ENCODE data around the gene CCKAR. TPM values are rescaled to one million over a fixed set of nuclear protein-coding genes. Genes with fewer than 3 reads are reported as not detected.

CCKAR gene
- total and polyA plus RNA-seq, 10 of the 15 experiments (the other 5 are each of a cell fraction or from before 2014, with no cell fraction given): not detected

DNA sequence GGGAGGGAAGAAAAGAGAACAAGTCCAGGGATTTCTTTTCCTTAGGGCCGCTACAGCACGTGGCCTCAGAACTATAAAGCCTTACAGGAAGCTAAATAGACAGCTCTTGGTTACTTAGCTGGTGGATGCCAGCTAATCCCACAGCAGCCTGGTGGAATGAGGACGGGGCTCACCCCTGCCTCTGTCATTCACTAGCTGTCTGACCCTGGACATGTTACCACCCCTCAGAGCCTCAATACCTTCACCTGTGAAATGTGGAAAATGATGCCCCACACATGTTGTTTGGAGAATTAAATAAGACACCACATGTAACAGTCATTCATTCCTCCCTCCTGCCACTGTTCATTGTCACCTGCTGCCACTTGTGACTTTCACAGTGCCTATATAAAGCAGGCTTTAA is 15.7 kb downstream of the CCKAR start:
- CTCF ChIA-PET: interaction anchor here (0.5 to 1.0 kb wide), 4 partner anchors 12 to 535 kb away, joined by 3 read pairs; no protein-coding TSS in a partner anchor
- Histone ChIP-seq H3K4me1 (ENCODE audit: control insufficient read depth, insufficient read depth, low read length) (no peaks in the 10 kb centered on the region), H3K36me3 (ENCODE audit: control insufficient read depth in 2 of 2, insufficient read depth in 2 of 2, low read length in 1 of 2) (no peaks in the 10 kb centered on the region), H3K9me3 (replicated peaks; ENCODE audit: control insufficient read depth, insufficient read depth, low read length) (no peaks in the 10 kb centered on the region), H3K9ac (ENCODE audit: control insufficient read depth, insufficient read depth, low read length) (no peak overlapping the region), H3K4me3 (no peak overlapping the region), H3K27ac (ENCODE audit: control insufficient read depth, insufficient read depth) (no peak overlapping the region), H3K27me3 (replicated peaks in 1 of 2; ENCODE audit: control insufficient read depth in 2 of 2, insufficient read depth in 2 of 2, low read length in 1 of 2) (no peaks in the 10 kb centered on the region; a peak in 1 of 4 replicates), H4K20me1 (ENCODE audit: control insufficient read depth, insufficient read depth) (no peaks in the 10 kb centered on the region), H3K4me2 (ENCODE audit: control insufficient read depth, insufficient read depth) (no peak overlapping the region), H2AFZ (ENCODE audit: control insufficient read depth, low read depth, low read length) (no peak overlapping the region), H3K79me2 (ENCODE audit: control insufficient read depth, insufficient read depth, low read length) (no peaks in the 10 kb centered on the region)
- RAD21 ChIA-PET (ENCODE audit: unreplicated experiment): no interaction called here
- SMC1A ChIA-PET (ENCODE audit: uncharacterized antibody, unreplicated experiment): no interaction called here
- intact Hi-C loops (cut with micrococcal nuclease; ENCODE audit: unreplicated experiment) (no loop called here), in situ Hi-C loops (cut with MboI) (no loop called here)
- ATAC-seq: no peak
- WGBS (ENCODE audit: insufficient coverage, insufficient replicate concordance, low lambda C conversion rate, missing lambda C conversion rate): 0% methylated on average over 3 of the region's 3 CpGs
- POLR2A ChIA-PET: interaction anchor here (0.7 kb wide), 1 partner anchor 244 kb away, joined by 3 read pairs; no protein-coding TSS in a partner anchor
- no peak for DNase-seq (ENCODE audit: low read depth, low spot score)
- FAIRE-seq: no peak
- no TSS peak for BruUV-seq (replicated peaks)
- TF ChIP-seq RFX5 (IDR thresholded peaks at IDR 0.05; ENCODE audit: low read depth, low read length): no peak
- TF ChIP-seq, protein P1, sequence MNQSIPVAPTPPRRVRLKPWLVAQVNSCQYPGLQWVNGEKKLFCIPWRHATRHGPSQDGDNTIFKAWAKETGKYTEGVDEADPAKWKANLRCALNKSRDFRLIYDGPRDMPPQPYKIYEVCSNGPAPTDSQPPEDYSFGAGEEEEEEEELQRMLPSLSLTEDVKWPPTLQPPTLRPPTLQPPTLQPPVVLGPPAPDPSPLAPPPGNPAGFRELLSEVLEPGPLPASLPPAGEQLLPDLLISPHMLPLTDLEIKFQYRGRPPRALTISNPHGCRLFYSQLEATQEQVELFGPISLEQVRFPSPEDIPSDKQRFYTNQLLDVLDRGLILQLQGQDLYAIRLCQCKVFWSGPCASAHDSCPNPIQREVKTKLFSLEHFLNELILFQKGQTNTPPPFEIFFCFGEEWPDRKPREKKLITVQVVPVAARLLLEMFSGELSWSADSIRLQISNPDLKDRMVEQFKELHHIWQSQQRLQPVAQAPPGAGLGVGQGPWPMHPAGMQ (IDR thresholded peaks at IDR 0.05; ENCODE audit: borderline replicate concordance): no peak
- no peak for TF ChIP-seq RB1 (IDR thresholded peaks at IDR 0.05; ENCODE audit: borderline replicate concordance)

DNA sequence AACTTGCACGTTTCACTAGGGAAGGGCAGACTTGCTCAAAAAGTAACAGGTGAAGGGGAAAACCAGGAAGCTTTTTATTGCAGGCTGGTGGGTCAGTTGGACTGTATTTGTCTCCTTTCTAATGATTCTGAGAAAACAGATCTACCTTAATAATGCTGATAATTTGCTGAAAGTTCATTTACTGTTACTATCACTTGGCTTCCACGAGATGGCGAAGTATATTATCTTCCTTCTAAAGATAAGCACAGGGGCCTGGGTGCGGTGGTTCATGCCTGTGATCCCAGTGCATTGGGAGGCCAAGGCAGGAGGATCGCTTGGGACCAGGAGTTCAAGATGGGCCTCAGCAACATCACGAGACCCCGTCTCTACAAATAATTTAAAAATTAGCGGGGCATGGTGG is 16.4 kb downstream of the CCKAR start:
- ATAC-seq (no peak), DNase-seq (ENCODE audit: low read depth, low spot score) (no peak), FAIRE-seq (no peak)
- no peaks in the 10 kb centered on the region for H3K9me3 ChIP-seq (replicated peaks; ENCODE audit: control insufficient read depth, insufficient read depth, low read length)
- no TSS peak for BruUV-seq (replicated peaks)
- H3K4me2 ChIP-seq (ENCODE audit: control insufficient read depth, insufficient read depth): no peak overlapping the region
- H3K36me3 ChIP-seq (ENCODE audit: control insufficient read depth in 2 of 2, insufficient read depth in 2 of 2, low read length in 1 of 2): no peaks in the 10 kb centered on the region
- 44% methylated on average over 8 of the region's 8 CpGs for WGBS (ENCODE audit: insufficient coverage, insufficient replicate concordance, low lambda C conversion rate, missing lambda C conversion rate)
- ChIA-PET SMC1A (ENCODE audit: uncharacterized antibody, unreplicated experiment) (interaction anchor here (0.9 to 1.8 kb wide), 2 partner anchors 249 to 536 kb away, joined by 3 to 5 read pairs; no protein-coding TSS in a partner anchor), CTCF (interaction anchor here (0.5 to 1.3 kb wide), 4 partner anchors 245 to 538 kb away, joined by 3 read pairs; no protein-coding TSS in a partner anchor), POLR2A (no interaction called here), RAD21 (ENCODE audit: unreplicated experiment) (interaction anchor here (0.7 kb wide), 1 partner anchor 536 kb away, joined by 4 read pairs; no protein-coding TSS in a partner anchor)
- in situ Hi-C loops (cut with MboI): no loop called here
- H3K4me1 ChIP-seq (ENCODE audit: control insufficient read depth, insufficient read depth, low read length): no peaks in the 10 kb centered on the region
- intact Hi-C loops (cut with micrococcal nuclease; ENCODE audit: unreplicated experiment): no loop called here
- H3K4me3 ChIP-seq: no peak overlapping the region
- H2AFZ ChIP-seq (ENCODE audit: control insufficient read depth, low read depth, low read length): no peak overlapping the region
- H4K20me1 ChIP-seq (ENCODE audit: control insufficient read depth, insufficient read depth): no peaks in the 10 kb centered on the region
- H3K79me2 ChIP-seq (ENCODE audit: control insufficient read depth, insufficient read depth, low read length): no peaks in the 10 kb centered on the region
- H3K27ac ChIP-seq (ENCODE audit: control insufficient read depth, insufficient read depth): no peak overlapping the region
- TF ChIP-seq REST (IDR thresholded peaks at IDR 0.05; ENCODE audit: low read depth, low read length) (no peak), RELB (IDR thresholded peaks at IDR 0.05; ENCODE audit: low read depth) (no peak), RAD21 (IDR thresholded peaks at IDR 0.05; ENCODE audit: insufficient read depth, low read depth, low read length) (0 out of 2 replicates have a peak, but pooled peaks have one; percentile 15), BHLHE40 (IDR thresholded peaks at IDR 0.05; ENCODE audit: borderline replicate concordance in 1 of 2, low read depth in 2 of 2, low read length in 1 of 2) (no peak), ETV6 (conservative IDR thresholded peaks at IDR 0.05 in 1 of 2, IDR thresholded peaks at IDR 0.05 in 1 of 2; ENCODE audit: borderline replicate concordance in 1 of 2, low read depth in 1 of 2) (no peak)
- H3K9ac ChIP-seq (ENCODE audit: control insufficient read depth, insufficient read depth, low read length): no peak overlapping the region
- no peaks in the 10 kb centered on the region; a peak in 1 of 4 replicates for H3K27me3 ChIP-seq (replicated peaks in 1 of 2; ENCODE audit: control insufficient read depth in 2 of 2, insufficient read depth in 2 of 2, low read length in 1 of 2)

All from GM12878 (cell line).